SU-DHL-6 (cell line): Measurements from ENCODE around the gene SLN.

Source experiments
- H2AFZ ChIP-seq: fragments of 200-600 bp; sonication (generic); 2 replicates; pipeline ENCODE4 v1.6.1; 2014; ENCODE audit warnings: low read depth, mild to moderate bottlenecking, moderate library complexity, mixed read lengths, antibody characterized with exemption, low read length; ENCODE audit not compliant: severe bottlenecking
- H3F3A ChIP-seq: fragments of 200-600 bp; shearing (Covaris generic); 2 replicates; pipeline ENCODE4 v1.6.0; 2016; ENCODE audit warnings: antibody characterized with exemption, mild to moderate bottlenecking; ENCODE audit not compliant: insufficient read depth
- H3K27ac ChIP-seq: fragments of 200-600 bp; sonication (generic); 2 replicates; pipeline ENCODE4 v1.5.1; 2016; ENCODE audit warnings: low read depth, mild to moderate bottlenecking, low read length, moderate library complexity, mixed read lengths
- H3K27me3 ChIP-seq: fragments of 200-600 bp; sonication (generic), shearing (Covaris generic); 2 replicates; pipeline ENCODE4 v1.6.0; 2014; ENCODE audit warnings: mild to moderate bottlenecking, low read length
- H3K36me3 ChIP-seq: fragments of 200-600 bp; sonication (generic); 2 replicates; pipeline ENCODE4 v1.6.1; 2014; ENCODE audit warnings: mild to moderate bottlenecking, low read length, mixed read lengths
- H3K4me2 ChIP-seq: fragments of 300-600, 200-600 bp; shearing (Covaris generic), sonication (generic); 2 replicates; pipeline ENCODE4 v1.6.0; 2014; ENCODE audit warnings: low read length, low read depth, mild to moderate bottlenecking; ENCODE audit not compliant: poor library complexity, severe bottlenecking
- H3K4me3 ChIP-seq: fragments of 200-600 bp; sonication (generic); 2 replicates; pipeline ENCODE4 v1.5.1; 2014; ENCODE audit warnings: antibody characterized with exemption, low read length, mild to moderate bottlenecking, mixed read lengths; ENCODE audit not compliant: insufficient read depth, poor library complexity, severe bottlenecking
- H3K79me2 ChIP-seq: fragments of 200-600 bp; sonication (generic); 2 replicates; pipeline ENCODE4 v1.6.1; 2014; ENCODE audit warnings: mild to moderate bottlenecking, low read length, moderate library complexity; ENCODE audit not compliant: insufficient read depth
- H3K9ac ChIP-seq: fragments of 200-600 bp; sonication (generic); 2 replicates; pipeline ENCODE4 v1.7.0; 2014; ENCODE audit warnings: mild to moderate bottlenecking, low read length
- H3K9me2 ChIP-seq: fragments of 200-600 bp; sonication (generic); replicated peaks from 2 replicates; pipeline ENCODE4 v1.6.1; 2014; ENCODE audit warnings: low read length; ENCODE audit not compliant: insufficient read depth
- H3K9me3 ChIP-seq: fragments of 200-600 bp; sonication (generic); 2 replicates; pipeline ENCODE4 v1.6.1; 2014; ENCODE audit warnings: low read length, mixed read lengths; ENCODE audit not compliant: insufficient read depth
- H4K20me1 ChIP-seq: fragments of 200-600 bp; sonication (generic); 2 replicates; pipeline ENCODE4 v1.6.1; 2014; ENCODE audit warnings: low read depth, mild to moderate bottlenecking, antibody characterized with exemption, low read length, moderate library complexity, mixed read lengths
- CTCF ChIP-seq: fragments of 200-600 bp; sonication (generic); IDR thresholded peaks from one replicate; pipeline ENCODE4 v1.5.1; 2017; ENCODE audit warnings: antibody characterized with exemption, mild to moderate bottlenecking, low read length, moderate library complexity; ENCODE audit not compliant: insufficient read depth, poor library complexity, severe bottlenecking
- EZH2phosphoT487 ChIP-seq: fragments of 200-600 bp; sonication (generic), shearing (Covaris generic); conservative IDR thresholded peaks from 2 replicates; pipeline ENCODE4 v1.6.1; 2018; ENCODE audit warnings: mild to moderate bottlenecking, antibody characterized with exemption, low read length, moderate library complexity, mixed read lengths

SLN gene

GRCh38 chr11:107708792-107709191 is 3.1 kb downstream of the SLN start:
- no peak overlapping the region for H3K27ac ChIP-seq
- no peak overlapping the region for H3K4me2 ChIP-seq
- no peaks in the 10 kb centered on the region for H3K9me2 ChIP-seq
- H3K36me3 ChIP-seq = no peaks in the 10 kb centered on the region
- TF ChIP-seq EZH2phosphoT487 = no peak
- no peak for TF ChIP-seq CTCF
- H3K9ac ChIP-seq = no peak overlapping the region
- H3K27me3 ChIP-seq = no peaks in the 10 kb centered on the region
- H3K79me2 ChIP-seq = no peaks in the 10 kb centered on the region
- H4K20me1 ChIP-seq = no peaks in the 10 kb centered on the region
- no peaks in the 10 kb centered on the region for H3K9me3 ChIP-seq
- no peak overlapping the region for H3K4me3 ChIP-seq
- H2AFZ ChIP-seq = no peak overlapping the region
- no peaks in the 10 kb centered on the region for H3F3A ChIP-seq

- no peak overlapping the region for H2AFZ ChIP-seq
- no peak for TF ChIP-seq EZH2phosphoT487
- no peak for TF ChIP-seq CTCF
- H3F3A ChIP-seq = no peaks in the 10 kb centered on the region
- no peak overlapping the region for H3K4me3 ChIP-seq
- no peaks in the 10 kb centered on the region for H3K9me2 ChIP-seq
- no peaks in the 10 kb centered on the region for H3K9me3 ChIP-seq
- H3K27ac ChIP-seq = no peak overlapping the region
- no peaks in the 10 kb centered on the region for H3K36me3 ChIP-seq
- H4K20me1 ChIP-seq = no peaks in the 10 kb centered on the region
- H3K79me2 ChIP-seq = no peaks in the 10 kb centered on the region
- H3K27me3 ChIP-seq = no peaks in the 10 kb centered on the region
- H3K4me2 ChIP-seq = no peak overlapping the region
- H3K9ac ChIP-seq = no peak overlapping the region
These were observed 4.0 kb downstream of the SLN start for GRCh38 chr11:107707807-107708206.

DNA sequence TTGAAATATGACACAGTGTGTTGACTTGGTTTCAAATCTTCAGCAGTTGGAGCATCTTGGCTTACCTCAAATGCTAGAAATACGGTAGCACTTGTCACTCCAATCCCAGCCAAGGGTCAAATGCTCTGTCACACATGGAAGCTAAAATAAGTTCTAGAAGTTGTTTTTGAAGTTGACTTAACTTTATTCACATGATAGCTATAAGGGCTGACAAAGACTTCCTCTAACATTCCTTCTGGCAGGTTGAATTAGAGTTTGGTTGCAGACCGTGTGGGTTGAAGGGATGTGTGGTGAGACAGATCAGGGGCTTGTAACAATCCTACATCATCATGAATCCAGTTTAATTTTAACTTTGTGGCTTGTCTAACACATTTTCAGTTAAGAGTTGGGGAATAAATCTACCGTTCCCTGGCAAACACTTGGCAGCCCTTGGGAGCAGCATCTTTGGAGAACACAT is 4.6 kb downstream of the SLN start:
- no peaks in the 10 kb centered on the region for H3K79me2 ChIP-seq
- no peaks in the 10 kb centered on the region for H3K9me2 ChIP-seq
- H3K4me2 ChIP-seq = no peak overlapping the region
- no peaks in the 10 kb centered on the region for H3F3A ChIP-seq
- no peaks in the 10 kb centered on the region for H3K9me3 ChIP-seq
- no peak overlapping the region for H3K4me3 ChIP-seq
- no peaks in the 10 kb centered on the region for H3K36me3 ChIP-seq
- H3K27ac ChIP-seq = no peak overlapping the region
- TF ChIP-seq CTCF (no peak), EZH2phosphoT487 (no peak)
- no peaks in the 10 kb centered on the region for H3K27me3 ChIP-seq
- no peak overlapping the region for H2AFZ ChIP-seq
- no peaks in the 10 kb centered on the region for H4K20me1 ChIP-seq
- no peak overlapping the region for H3K9ac ChIP-seq
